NCI-H1930 (cell line): Measurements from ENCODE around the gene MARVELD1.
"Not testable (repeated sequence)": the region's sequence is repeated elsewhere in the genome, so short reads cannot be mapped to it uniquely, and the experiment has no call there.

ENCODE experiments used
- DNase-seq, 2 experiments: peaks; one replicate each; lab custom pipeline; 2025; lab: John Stamatoyannopoulos, UW

Gene MARVELD1

DNA sequence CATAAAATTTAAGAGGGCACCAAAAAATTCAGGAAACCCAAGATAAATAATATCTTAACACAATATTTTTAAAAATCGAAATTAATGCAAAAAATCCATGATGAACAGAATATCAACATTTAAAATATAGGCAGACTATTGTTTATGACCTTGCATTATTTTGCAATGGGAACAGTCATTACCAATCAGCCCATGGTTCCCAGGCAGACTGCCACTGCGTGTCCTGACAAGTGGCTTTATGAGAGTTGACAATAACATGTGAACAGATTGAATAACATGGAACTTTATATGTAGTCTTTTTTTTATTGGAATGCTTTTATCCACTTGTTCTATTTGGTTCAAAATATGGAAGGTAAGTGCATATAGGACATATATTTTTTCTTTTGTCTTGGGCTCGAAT lies 23.4 kb upstream of the MARVELD1 start:
- DNase-seq = no peak

DNA sequence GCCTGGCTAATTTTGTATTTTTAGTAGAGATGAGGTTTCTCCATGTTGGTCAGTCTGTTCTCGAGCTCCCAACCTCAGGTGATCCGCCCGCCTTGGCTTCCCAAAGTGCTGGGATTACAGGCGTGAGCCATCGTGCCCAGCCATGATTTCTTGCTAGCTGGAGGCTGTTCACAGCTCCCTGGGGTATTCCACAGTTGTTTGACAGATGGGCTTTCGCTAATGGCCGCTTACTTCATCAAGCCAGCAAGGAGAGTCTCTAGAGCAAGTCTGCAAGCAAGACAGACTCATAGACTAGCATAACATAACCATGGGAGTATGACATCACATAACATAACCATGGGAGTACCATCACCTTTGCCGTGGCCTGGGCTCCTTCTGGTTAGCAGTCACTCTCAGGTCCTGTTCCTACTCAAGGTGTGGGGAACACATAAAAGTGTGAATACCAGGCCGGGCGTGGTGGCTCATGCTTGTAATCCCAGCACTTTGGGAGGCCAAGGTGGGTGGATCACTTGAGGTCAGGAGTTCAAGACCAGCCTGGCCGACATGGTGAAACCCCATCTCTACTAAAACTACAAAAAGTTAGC lies 15.4 kb upstream of the MARVELD1 start:
- DNase-seq = not testable (repeated sequence)

DNA sequence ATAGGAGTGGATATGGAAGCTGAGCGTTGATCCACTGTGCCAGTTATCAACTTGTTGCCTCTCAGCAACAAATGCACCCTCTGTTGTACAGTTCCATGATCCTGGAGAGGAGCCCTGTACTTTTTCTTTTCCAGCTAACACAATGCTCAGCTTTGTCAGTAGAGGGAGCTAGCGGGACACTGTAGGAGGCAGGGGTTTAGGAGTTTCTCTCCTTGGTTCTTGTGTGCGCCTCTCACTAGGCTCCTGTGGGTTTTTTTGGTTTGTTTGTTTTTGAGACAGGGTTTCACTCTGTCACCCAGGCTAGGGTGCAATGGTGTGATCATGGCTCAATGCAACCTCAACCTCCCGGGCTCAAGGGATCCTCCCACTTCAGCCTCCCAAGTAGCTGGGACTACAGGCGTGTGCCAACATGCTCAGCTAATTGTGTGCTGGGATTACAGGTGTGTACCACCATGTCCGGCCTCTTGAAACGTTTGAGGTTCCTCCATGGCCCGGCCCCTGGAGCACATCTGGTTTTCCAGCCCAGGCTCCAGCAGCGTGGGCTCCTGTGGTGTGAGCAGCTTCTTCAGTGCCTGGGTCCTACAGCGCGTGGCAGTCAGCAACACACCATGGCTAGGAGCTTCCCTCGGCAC lies 12.0 kb upstream of the MARVELD1 start:
- peak; percentile 17 for DNase-seq

DNA sequence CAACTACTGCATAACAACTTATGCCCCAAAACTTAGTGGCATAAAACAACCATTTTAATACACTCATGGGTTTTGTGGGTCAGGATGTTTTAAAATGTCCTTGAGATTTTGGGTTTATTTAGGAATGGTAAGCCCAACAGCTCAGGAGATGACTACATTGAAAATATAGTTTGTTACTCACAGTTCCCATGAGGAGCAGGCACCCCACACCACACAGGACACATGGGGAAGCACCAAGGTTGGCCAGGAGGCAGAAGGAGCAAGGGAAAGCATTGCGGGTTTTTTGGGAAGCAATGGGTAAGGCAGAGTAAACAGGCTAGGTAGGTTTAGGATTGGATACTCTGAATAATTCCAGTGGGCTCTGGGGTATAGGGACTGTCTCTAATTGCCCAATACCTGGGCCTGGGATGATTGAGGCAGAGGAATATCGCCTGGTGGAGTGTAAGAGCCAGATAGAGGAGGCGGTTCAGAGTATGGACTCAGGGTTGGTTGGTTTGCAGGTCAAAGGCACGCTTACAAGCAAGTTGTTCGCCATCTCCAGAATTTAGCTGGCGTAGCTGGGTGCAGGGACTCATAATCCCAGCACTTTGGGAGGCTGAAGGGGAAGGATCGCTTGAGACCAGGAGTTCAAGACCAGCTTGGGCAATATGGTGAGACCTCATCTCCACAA lies 10.0 kb upstream of the MARVELD1 start:
- DNase-seq = no peak

DNA sequence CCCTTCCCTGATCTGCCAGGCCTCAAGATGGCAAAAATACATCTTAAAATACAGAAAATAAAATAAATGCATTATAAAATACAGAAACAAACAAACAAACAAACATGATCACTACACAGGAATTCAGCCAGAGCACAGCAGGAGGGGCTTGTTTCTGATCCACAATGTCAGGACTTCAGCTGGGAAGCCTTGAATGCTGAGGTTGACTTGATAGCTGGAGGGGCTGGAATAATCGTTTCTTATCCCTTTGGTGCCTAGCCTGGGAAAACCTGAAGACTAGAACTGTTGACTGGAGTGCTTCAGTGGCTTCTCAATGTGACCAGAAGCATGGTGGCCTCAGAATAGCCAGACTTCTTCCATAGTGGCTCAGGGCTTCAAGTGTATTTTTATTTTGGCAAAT lies 9.2 kb upstream of the MARVELD1 start:
- no peak for DNase-seq

DNA sequence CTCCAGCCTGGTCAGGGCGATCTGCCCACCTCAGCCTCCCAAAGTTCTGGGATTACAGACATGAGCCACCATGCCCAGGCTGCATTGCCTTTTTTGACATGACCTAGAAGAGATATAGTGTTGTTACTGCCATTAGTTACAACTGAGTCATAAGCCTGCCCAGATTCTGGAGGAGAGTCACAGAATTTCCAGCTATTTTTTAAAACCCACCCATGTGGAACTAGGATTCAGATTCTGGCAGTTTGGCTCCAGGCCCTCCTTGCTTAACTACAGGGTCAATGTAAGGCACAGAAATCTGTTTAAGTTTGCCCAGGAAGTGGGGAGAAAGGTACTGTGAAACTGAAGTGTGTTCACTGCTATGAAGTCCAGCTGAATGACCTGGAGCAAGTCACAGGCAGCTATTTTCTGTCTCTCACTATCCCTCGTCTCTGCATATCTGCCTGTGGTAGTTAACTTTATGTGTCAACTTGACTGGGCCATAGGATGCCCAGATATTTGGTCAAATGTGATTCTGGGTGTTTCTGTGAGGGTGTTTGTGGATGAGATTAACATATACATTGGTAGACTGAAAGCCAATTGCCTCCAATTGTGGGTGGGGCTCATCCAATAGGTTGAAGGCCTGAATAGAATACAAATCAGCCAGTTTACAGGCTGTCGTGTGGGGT lies 8.4 kb upstream of the MARVELD1 start:
- no peak for DNase-seq

DNA sequence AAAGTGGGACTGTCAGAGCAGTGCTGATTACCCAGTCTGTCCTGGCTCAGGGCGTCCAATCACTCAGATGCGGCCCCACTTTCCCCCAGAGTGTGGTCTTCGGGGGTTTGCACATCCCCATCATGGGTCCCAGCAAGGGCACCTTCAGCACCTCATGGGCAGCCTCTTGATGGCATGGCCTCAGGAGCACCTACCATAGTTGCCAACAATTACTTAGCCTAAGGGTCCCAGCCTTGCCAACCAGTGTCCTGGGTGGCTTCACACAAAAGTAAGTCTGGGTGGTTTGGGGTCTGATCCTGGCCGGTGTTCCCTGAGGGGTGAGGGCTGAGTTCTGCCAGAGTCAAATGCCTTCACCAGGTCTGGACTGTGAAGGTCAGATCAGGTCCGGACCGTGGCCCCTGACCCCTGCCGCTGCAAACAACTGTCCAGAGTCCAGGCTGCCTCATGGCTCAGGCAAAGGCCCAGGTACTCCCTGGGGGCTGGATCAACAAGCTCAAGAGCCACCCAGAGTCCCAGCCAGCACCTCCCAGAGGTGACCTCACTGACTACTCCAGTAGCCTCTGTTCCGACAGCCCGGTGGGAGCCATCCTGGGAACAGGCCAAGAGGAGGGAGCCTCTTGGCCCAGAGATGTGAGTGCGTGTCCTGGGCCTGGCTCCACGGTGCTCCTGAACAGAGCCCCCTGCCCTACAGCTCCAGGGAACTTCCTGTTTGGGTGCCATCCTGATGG lies 6.2 kb upstream of the MARVELD1 start:
- no peak for DNase-seq

DNA sequence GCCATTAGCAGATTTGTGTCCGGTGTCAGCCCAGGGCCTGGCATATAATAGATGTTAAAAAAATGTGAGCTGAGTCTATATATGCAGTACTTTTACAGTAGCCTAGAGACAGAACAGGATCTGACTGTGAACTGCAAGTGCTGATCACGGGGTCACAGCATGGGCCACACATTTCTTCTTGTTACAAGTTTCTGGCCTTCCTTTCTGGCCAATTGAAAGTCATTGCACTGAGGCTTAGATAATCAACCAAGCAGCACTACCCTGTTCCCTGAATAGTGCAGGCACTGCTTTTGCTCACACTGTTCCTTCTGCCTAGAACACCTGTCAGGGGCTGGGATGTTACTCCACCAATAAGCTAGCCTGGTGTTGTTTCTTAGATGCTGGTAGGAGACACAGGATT lies 5.4 kb upstream of the MARVELD1 start:
- DNase-seq = no peak

DNA sequence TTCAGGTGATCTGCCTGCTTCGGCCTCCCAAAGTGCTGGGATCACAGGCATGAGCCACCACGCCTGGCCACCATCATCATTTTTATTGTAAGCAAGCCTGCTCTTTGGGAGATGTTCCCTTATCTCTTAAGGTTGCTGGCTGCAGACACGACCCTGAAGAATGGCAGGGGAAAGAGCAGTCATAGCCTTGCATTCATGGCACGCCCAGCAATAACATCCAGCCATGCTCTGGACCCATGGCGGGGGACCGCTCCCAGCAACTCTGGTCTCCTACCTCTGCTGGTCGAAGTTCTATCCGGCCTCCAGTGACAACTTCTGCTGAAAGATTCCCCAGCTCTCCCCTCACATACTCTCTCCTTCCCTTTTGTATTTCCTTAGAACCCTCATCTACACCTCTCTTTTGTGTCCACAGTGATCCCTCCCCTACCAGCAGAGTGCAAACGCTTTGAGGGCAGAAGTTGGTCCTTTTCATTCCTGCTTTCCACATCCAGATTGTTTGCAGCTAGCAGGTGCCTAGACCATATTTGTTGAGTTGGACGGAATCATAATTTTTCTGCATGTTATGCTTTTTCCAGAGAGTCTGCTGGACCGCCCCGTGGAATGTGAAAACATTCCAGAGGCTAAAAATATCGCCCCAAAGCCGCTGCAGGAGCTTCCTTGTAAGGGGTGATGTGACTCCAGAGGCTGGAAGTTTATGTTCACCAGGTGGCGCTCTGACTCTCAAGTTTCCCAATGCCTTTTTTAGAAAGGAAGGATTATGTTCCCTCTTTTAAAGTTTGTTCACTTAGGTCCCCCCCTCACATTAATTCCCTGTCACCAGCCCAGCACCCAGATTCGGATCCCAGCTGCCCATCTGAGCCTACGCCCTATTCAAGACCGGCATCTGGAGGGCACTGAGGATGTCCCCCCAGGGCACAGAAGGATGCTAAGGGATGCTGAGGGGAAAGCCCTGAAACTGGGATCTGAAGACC lies 4.3 kb upstream of the MARVELD1 start:
- no peak for DNase-seq

DNA sequence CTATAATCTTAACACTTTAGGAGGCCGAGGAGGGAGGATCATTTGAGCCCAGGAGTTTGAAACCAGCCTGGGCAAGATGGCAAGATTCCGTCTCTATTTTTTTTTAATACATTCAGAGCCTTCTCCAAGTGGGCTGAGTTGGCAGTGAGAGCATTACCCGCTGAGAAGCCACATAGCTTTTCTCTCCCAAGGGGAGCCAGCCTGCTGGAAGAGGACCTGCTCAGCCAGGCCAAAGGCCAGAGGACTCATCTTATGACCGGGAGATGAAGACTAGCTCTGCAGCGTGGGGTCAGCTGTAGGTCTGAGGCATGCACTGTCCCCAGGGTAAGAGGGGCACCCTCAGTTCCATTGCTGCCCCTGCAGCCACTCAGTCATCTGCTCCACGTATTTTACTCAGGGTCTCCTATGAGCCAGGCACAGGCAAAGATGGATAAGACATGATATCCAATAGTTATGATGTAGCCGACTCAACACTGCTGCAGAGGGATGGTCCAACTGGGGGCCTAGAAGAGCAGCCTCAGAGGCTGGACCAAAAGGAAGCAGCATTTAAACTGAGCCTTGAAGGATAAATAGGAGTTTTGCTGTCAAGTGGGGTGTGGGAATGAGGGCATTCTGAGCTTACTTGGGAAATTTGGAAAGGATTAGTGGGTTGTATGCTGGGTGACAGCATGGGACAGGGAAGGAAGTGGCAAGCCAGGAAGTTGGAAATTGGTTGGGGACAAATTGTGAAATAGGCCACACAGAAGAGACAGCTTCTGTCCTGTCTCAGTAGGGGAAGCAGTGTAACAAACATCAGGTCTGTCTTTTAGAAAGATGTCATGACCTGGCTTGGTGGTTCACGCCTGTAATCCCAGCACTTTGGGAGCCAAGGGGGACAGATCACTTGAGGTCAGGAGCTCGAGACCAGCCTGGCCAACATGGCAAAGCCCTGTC lies 1.6 kb upstream of the MARVELD1 start:
- DNase-seq = no peak

DNA sequence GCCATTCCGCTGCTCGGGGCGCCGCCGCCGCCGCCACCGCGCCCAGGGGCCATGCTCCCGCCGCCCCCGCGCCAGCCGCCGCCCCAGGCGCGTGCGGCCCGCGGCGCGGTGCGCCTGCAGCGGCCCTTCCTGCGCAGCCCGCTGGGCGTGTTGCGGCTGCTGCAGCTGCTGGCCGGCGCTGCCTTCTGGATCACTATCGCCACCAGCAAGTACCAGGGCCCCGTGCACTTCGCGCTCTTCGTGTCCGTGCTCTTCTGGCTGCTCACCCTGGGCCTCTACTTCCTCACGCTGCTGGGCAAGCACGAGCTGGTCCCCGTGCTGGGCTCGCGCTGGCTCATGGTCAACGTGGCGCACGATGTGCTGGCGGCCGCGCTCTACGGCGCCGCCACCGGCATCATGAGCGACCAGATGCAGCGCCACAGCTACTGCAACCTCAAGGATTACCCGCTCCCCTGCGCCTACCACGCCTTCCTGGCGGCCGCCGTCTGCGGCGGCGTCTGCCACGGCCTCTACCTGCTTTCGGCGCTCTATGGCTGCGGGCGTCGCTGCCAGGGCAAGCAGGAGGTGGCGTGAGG lies 383 bp downstream of the MARVELD1 start:
- DNase-seq = peak; percentile 20 to 31

DNA sequence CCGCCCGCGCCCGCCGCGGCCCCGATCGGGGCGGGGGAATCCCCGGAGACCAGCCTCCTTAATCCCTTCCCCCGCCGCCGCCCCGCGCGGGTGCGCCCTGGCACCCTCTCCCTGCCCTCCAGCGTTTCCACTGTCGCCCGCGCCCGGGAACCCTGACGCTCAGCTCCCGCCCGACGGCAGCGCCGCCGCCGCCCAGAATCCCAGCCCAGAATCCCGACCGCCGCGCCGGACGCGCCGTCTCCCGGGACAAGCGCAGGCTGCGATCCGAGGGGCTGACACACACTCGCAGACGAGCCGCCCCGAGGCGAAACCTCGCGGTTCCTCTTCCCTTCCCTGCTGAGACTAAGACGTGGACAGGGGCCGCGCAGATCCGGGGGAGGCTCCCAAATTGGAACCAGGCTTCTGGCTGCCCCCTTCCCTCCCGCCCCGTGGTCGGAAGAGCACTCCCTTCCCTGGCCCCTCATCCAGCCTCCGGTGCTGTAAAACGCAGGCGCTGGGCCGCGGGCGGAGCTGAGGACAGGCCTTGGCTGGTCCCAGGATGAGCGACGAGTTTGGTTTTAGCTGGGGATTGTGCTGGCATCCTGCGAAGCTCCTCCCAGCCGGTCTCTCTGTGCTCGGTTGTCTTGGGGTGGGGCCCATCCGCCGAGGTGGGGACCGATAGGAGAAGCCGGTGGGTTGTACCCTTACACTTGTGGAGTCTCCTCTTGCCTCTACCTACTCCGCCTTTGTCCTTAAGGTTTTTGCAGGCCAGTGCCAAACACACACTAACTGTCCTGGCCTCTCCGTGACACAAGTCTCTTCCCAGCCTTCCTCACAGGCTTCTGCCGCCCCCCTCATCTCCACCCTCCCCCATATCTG lies 1.1 kb downstream of the MARVELD1 start:
- no peak for DNase-seq

DNA sequence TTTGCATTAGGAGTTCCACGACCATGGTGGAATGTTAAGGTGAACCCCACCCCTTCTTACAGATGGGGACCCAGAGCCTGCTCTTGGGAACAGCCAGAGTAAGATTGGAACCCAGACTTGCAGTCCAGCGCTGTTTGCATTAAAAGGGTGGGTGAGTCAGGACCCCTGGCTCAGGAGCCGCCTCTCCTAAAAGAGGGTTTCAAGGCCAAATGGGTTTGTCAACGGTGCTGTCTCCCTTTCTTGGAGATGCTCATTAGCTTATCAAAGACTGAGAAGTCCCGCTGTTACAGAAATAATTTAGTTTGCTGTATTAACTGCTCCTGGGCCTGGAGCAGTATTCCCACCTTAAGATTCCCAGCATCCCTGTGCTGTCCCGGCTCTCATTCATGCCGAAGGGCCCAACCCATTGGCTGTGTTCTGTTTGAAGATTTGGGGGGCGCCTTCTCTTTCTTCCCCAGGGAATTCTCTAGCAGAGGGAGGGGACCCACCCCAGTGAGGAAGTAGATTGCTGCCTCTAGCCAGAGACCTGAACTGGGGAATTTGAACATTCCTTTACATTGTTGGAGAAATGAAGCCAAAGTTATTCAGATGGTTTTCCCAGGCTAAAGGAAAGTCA lies 1.8 kb downstream of the MARVELD1 start:
- DNase-seq = no peak

DNA sequence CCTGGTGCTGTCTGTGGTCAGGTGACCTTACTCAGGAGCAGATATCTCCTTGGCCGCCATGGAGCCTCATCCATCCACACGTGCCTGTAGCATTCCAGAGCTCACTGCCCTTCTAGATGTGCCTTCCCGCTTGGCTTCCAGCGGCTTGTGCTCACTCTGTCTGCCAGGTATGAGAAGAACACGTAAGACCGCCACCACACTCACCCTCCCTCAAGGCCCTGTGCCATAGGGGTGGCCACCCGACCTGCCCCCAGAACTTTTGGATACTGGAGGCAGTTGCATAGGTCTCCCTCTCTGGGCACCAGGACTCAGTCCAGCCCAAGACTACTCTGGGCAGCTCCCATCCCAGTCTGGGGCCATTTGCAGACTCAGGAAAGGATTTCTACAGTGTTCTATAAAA lies 4.1 kb downstream of the MARVELD1 start:
- no peak for DNase-seq

DNA sequence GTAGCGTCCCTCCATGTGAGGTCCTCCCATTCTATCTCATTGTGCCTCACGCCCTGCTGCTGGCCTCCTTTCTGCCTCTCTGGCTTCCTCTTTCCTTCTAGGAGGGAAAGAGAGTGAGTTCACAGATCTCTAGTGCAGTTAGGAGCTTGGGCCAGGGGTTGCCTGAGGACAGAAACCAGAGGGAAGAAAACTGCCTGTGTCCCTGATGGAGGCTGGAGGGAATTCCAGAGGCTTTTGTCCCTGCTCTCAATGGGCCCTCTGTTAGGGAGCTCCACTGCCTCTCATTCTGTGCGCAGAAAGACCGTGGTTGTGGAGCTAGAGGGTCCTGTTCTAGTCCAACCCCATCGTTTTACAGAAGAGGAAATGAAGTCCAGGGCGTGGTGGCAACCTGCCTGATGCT lies 4.6 kb downstream of the MARVELD1 start:
- DNase-seq = no peak

DNA sequence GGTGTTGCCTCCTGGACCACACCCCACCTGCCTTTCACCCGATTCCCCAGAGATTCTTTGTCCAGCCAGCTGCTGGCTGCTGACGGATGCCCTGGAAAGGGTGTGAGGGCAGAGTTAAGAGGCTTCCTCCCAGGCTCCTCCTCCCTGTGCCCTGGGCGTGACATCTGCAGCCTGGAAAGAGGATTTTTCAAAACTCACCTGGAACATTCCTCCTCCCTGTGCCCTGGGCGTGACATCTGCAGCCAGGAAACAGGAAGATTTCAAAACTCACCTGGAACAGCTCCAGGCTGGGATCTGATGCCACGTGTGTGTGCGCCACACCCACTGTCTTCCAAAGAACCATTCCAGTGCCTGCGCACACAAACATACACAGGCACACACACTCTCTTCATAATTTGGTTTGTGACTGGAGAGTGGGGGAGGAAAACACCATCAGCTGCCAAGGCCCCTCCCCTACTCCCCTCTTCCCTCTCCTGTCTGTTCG lies 5.2 kb downstream of the MARVELD1 start:
- no peak for DNase-seq

DNA sequence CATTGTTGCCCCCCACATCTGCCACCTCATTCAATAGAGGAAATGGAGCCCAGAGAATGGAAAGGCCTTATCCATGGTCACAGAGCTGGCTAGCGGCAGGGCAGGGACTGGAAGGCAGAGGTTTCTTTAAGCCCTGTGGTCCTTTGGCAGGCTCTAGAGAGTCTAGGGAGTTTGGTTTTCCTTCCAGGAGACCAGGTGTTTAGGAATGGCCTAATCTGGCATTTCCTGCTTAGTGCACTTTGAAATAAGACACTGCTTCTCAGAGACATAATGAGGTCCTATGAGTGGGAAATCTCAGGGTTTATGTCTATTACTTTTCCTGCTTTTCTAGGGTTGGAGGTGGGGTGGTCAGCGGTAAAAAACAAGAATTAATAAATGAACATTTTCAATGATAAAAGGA lies 6.1 kb downstream of the MARVELD1 start:
- DNase-seq = no peak
